Measurements from ENCODE around the gene TM2D3.

Gene TM2D3

GRCh38 chr15:101611007-101611406, 41.2 kb downstream of the TM2D3 start:
- Histone ChIP-seq H3K36me3 (ENCODE audit: control insufficient read depth, insufficient read depth, low read length) (no peaks in the 10 kb centered on the region), H3K4me3 (ENCODE audit: low read depth, low read length) (no peak overlapping the region), H3K9ac (ENCODE audit: low read depth, low read length) (no peak overlapping the region), H3K27me3 (ENCODE audit: control insufficient read depth, insufficient read depth, low read length) (no peaks in the 10 kb centered on the region), H3K9me3 (ENCODE audit: control insufficient read depth, insufficient read depth, low read length) (no peaks in the 10 kb centered on the region), H3K4me1 (ENCODE audit: control insufficient read depth, insufficient read depth, low read length) (peaks cover under 1% of the 10 kb centered on the region)

DNA sequence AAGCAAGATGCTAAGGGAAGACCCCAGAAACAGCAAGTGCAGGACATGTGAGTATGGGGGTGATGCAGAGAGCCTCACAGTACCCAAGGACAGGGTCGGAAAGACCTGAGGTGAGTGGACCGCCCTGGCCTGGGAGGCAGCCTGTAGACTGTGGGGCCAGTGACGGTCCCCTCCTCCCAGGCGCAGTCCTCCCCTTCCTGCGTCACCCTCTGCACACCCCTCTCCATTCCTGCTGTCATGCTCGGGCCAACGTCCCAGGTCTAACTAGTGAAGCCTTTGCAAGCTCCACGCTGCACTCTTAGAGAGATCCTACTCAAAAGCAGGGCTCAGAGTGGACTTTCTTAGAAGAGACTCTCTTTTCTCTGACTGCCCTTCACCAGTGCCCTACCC, 41.6 kb downstream of the TM2D3 start:
- Histone ChIP-seq H3K9ac (ENCODE audit: low read depth, low read length) (no peak overlapping the region), H3K27me3 (ENCODE audit: control insufficient read depth, insufficient read depth, low read length) (no peaks in the 10 kb centered on the region), H3K4me1 (ENCODE audit: control insufficient read depth, insufficient read depth, low read length) (no peaks in the 10 kb centered on the region), H3K4me3 (ENCODE audit: low read depth, low read length) (no peak overlapping the region), H3K9me3 (ENCODE audit: control insufficient read depth, insufficient read depth, low read length) (no peaks in the 10 kb centered on the region), H3K36me3 (ENCODE audit: control insufficient read depth, insufficient read depth, low read length) (no peaks in the 10 kb centered on the region)

GRCh38 chr15:101609742-101610610, 42.2 kb downstream of the TM2D3 start:
- no peak overlapping the region for H3K4me3 ChIP-seq (ENCODE audit: low read depth, low read length)
- no peaks in the 10 kb centered on the region for H3K36me3 ChIP-seq (ENCODE audit: control insufficient read depth, insufficient read depth, low read length)
- H3K9ac ChIP-seq (ENCODE audit: low read depth, low read length): no peak overlapping the region
- no peaks in the 10 kb centered on the region for H3K4me1 ChIP-seq (ENCODE audit: control insufficient read depth, insufficient read depth, low read length)
- no peaks in the 10 kb centered on the region for H3K9me3 ChIP-seq (ENCODE audit: control insufficient read depth, insufficient read depth, low read length)
- H3K27me3 ChIP-seq (ENCODE audit: control insufficient read depth, insufficient read depth, low read length): no peaks in the 10 kb centered on the region

DNA sequence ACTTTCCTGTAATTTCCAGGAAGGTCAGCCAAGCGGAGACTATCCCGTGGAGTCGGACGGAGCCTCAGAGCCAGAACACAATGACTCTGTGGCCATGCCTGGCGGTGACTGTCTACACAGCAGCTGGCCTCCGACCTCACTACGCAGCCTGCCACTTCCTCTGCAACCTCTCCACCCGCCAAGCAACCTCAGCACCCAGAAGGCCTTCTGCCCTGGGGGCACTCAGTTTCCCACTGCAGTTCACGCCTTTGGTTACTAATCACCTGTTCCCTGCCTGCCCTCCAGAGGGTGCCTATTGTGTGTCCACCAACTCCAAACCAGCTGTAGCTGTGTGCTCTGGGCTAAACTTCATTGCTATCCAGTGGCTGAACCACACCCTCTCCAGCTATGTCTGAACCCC, 44.0 kb downstream of the TM2D3 start:
- no peaks in the 10 kb centered on the region for H3K9me3 ChIP-seq (ENCODE audit: control insufficient read depth, insufficient read depth, low read length)
- H3K27me3 ChIP-seq (ENCODE audit: control insufficient read depth, insufficient read depth, low read length): no peaks in the 10 kb centered on the region
- H3K4me1 ChIP-seq (ENCODE audit: control insufficient read depth, insufficient read depth, low read length): no peaks in the 10 kb centered on the region
- no peak overlapping the region for H3K4me3 ChIP-seq (ENCODE audit: low read depth, low read length)
- no peak overlapping the region for H3K9ac ChIP-seq (ENCODE audit: low read depth, low read length)
- no peaks in the 10 kb centered on the region for H3K36me3 ChIP-seq (ENCODE audit: control insufficient read depth, insufficient read depth, low read length)

- no peaks in the 10 kb centered on the region for H3K27me3 ChIP-seq (ENCODE audit: control insufficient read depth, insufficient read depth, low read length)
- H3K36me3 ChIP-seq (ENCODE audit: control insufficient read depth, insufficient read depth, low read length): no peaks in the 10 kb centered on the region
- no peak overlapping the region for H3K4me3 ChIP-seq (ENCODE audit: low read depth, low read length)
- no peaks in the 10 kb centered on the region for H3K9me3 ChIP-seq (ENCODE audit: control insufficient read depth, insufficient read depth, low read length)
- no peaks in the 10 kb centered on the region for H3K4me1 ChIP-seq (ENCODE audit: control insufficient read depth, insufficient read depth, low read length)
- no peak overlapping the region for H3K9ac ChIP-seq (ENCODE audit: low read depth, low read length)
Measured at GRCh38 chr15:101607108-101607507, 45.1 kb downstream of the TM2D3 start.

- no peaks in the 10 kb centered on the region for H3K27me3 ChIP-seq (ENCODE audit: control insufficient read depth, insufficient read depth, low read length)
- no peaks in the 10 kb centered on the region for H3K4me1 ChIP-seq (ENCODE audit: control insufficient read depth, insufficient read depth, low read length)
- H3K9me3 ChIP-seq (ENCODE audit: control insufficient read depth, insufficient read depth, low read length): no peaks in the 10 kb centered on the region
- no peak overlapping the region for H3K4me3 ChIP-seq (ENCODE audit: low read depth, low read length)
- no peaks in the 10 kb centered on the region for H3K36me3 ChIP-seq (ENCODE audit: control insufficient read depth, insufficient read depth, low read length)
- H3K9ac ChIP-seq (ENCODE audit: low read depth, low read length): no peak overlapping the region
Measured at GRCh38 chr15:101604124-101604874, 47.9 kb downstream of the TM2D3 start.

GRCh38 chr15:101602801-101603200, 49.4 kb downstream of the TM2D3 start:
- H3K4me3 ChIP-seq (ENCODE audit: low read depth, low read length): no peak overlapping the region
- no peaks in the 10 kb centered on the region for H3K36me3 ChIP-seq (ENCODE audit: control insufficient read depth, insufficient read depth, low read length)
- H3K9me3 ChIP-seq (ENCODE audit: control insufficient read depth, insufficient read depth, low read length): no peaks in the 10 kb centered on the region
- no peaks in the 10 kb centered on the region for H3K4me1 ChIP-seq (ENCODE audit: control insufficient read depth, insufficient read depth, low read length)
- no peak overlapping the region for H3K9ac ChIP-seq (ENCODE audit: low read depth, low read length)
- H3K27me3 ChIP-seq (ENCODE audit: control insufficient read depth, insufficient read depth, low read length): no peaks in the 10 kb centered on the region

DNA sequence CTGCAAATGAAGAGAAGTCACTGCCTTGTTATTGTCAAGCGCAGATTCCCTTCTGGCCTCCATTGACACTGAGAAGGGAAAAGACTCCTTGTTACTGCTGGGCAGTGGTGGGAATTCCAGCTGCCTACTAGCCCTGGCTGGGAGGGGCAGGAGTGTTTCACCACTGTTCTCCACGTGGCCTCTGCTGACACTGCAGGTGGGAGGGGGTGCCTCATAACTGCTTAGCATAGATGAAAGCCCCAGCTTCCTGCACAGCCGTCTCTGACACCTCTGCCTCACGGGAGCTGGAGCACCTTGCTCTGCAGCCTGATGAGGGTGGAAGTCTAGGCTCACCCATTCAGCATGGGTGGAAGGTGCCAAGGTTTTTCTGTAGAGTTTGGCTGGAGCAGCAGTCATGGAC, 52.1 kb downstream of the TM2D3 start:
- no peak overlapping the region for H3K4me3 ChIP-seq (ENCODE audit: low read depth, low read length)

DNA sequence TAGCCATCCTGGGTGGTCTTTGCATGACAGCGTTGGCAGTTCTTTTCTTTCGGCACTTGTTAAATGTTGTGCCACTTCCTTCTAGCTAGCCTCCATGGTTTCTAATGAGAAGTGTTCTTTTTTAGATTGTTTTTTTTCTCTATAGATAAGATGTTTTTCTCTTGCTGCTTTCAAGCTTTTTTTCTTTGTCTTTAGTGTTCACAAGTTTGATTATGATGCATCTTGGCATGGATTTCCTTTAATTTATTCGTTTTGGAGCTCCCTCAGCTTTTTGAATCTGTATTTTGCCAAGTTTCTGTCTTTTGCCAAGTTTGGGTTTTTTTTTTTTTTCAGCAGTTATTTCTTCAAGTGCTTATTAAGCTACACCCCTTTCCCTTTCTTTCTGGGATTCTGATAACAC, 53.1 kb downstream of the TM2D3 start:
- H3K9ac ChIP-seq (ENCODE audit: low read depth, low read length): no peak overlapping the region
- H3K4me3 ChIP-seq (ENCODE audit: low read depth, low read length): no peak overlapping the region

More for the DNA sequence above, 52.1 kb downstream of the TM2D3 start:
- Histone ChIP-seq H3K9me3 (ENCODE audit: control insufficient read depth, insufficient read depth, low read length) (no peaks in the 10 kb centered on the region), H3K4me1 (ENCODE audit: control insufficient read depth, insufficient read depth, low read length) (no peaks in the 10 kb centered on the region), H3K36me3 (ENCODE audit: control insufficient read depth, insufficient read depth, low read length) (no peaks in the 10 kb centered on the region), H3K27me3 (ENCODE audit: control insufficient read depth, insufficient read depth, low read length) (no peaks in the 10 kb centered on the region), H3K9ac (ENCODE audit: low read depth, low read length) (no peak overlapping the region)

GRCh38 chr15:101597360-101597928, 54.7 kb downstream of the TM2D3 start:
- Histone ChIP-seq H3K4me1 (ENCODE audit: control insufficient read depth, insufficient read depth, low read length) (no peaks in the 10 kb centered on the region), H3K9me3 (ENCODE audit: control insufficient read depth, insufficient read depth, low read length) (no peaks in the 10 kb centered on the region), H3K4me3 (ENCODE audit: low read depth, low read length) (no peak overlapping the region), H3K27me3 (ENCODE audit: control insufficient read depth, insufficient read depth, low read length) (no peaks in the 10 kb centered on the region), H3K36me3 (ENCODE audit: control insufficient read depth, insufficient read depth, low read length) (no peaks in the 10 kb centered on the region), H3K9ac (ENCODE audit: low read depth, low read length) (no peak overlapping the region)

More for the DNA sequence above, 53.1 kb downstream of the TM2D3 start:
- Histone ChIP-seq H3K9me3 (ENCODE audit: control insufficient read depth, insufficient read depth, low read length) (no peaks in the 10 kb centered on the region), H3K4me1 (ENCODE audit: control insufficient read depth, insufficient read depth, low read length) (no peaks in the 10 kb centered on the region), H3K36me3 (ENCODE audit: control insufficient read depth, insufficient read depth, low read length) (no peaks in the 10 kb centered on the region), H3K27me3 (ENCODE audit: control insufficient read depth, insufficient read depth, low read length) (no peaks in the 10 kb centered on the region)

DNA sequence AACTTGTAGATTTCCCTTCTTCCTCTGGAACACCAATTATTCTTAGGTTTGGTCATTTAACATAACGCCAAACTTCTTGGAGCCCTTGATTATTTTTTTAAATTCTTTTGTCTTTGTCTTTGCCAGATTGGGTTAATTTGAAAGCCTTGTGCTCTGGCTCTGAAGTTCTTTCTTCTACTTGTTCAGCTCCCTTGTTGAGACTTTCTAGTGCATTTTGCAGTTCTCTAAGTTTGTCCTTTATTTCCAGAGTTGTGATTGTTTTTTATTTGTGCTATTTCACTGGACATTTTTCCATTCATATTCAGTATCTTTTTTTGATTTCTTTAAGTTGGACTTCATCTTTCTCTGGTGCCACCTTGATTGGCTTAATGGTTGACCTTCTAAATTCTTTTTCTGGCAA, 55.5 kb downstream of the TM2D3 start:
- Histone ChIP-seq H3K36me3 (ENCODE audit: control insufficient read depth, insufficient read depth, low read length) (no peaks in the 10 kb centered on the region), H3K27me3 (ENCODE audit: control insufficient read depth, insufficient read depth, low read length) (no peaks in the 10 kb centered on the region), H3K4me3 (ENCODE audit: low read depth, low read length) (no peak overlapping the region), H3K4me1 (ENCODE audit: control insufficient read depth, insufficient read depth, low read length) (no peaks in the 10 kb centered on the region), H3K9ac (ENCODE audit: low read depth, low read length) (no peak overlapping the region), H3K9me3 (ENCODE audit: control insufficient read depth, insufficient read depth, low read length) (no peaks in the 10 kb centered on the region)

All from iPS-15b (cell line).